Caco-2 (cell line): ENCODE measurements around the gene GABRG3. TPM values are rescaled to one million over a fixed set of nuclear protein-coding genes. Genes with fewer than 3 reads are reported as not detected.

Source experiments
- BruUV-seq: library from RNA; stranded (reverse); fragments of 400-500 nt; replicated peaks from 2 replicates; lab custom pipeline; 2021; lab: Mats Ljungman, UMichigan
- CTCF ChIA-PET: fragments of 300-600 bp; sonication (Branson Sonifier 250); formaldehyde crosslinking; loops from one replicate; lab custom pipeline; 2022; ENCODE audit warnings: antibody characterized with exemption; lab: Charles Lee
- POLR2A ChIA-PET: fragments of 300-600 bp; sonication (Branson Sonifier 250); formaldehyde crosslinking; loops from one replicate; lab custom pipeline; 2022; ENCODE audit warnings: antibody characterized with exemption; lab: Charles Lee
- DNase-seq, 2 experiments: peaks; one replicate each; pipeline versions ENCODE4 v3.0.0 to v3.0.0-alpha.2; 2020 to 2022
- H3K27me3 ChIP-seq: replicated peaks from 2 replicates; pipeline ENCODE4 v1.6.0; 2011; ENCODE audit warnings: low read length; ENCODE audit not compliant: control insufficient read depth, insufficient read depth
- H3K36me3 ChIP-seq: 2 replicates; pipeline ENCODE4 v1.5.1; 2011; ENCODE audit warnings: low read length; ENCODE audit not compliant: control insufficient read depth, insufficient read depth
- H3K4me1 ChIP-seq: fragments of 250-450 bp; sonication (Bioruptor Pico); 2 replicates; pipeline ENCODE4 v1.5.1; 2020; ENCODE audit warnings: mild to moderate bottlenecking
- H3K4me3 ChIP-seq: 2 replicates; pipeline ENCODE4 v1.5.1; 2011; ENCODE audit warnings: low read depth, mild to moderate bottlenecking, control low read depth, low read length
- H3K9me3 ChIP-seq: fragments of 250-450 bp; sonication (Bioruptor Pico); 2 replicates; pipeline ENCODE4 v1.5.1; 2020; ENCODE audit warnings: mild to moderate bottlenecking, moderate library complexity
- H3K27ac Mint-ChIP-seq: one replicate; pipeline ENCODE4 v1.8.0; 2022; ENCODE audit warnings: mixed read lengths; ENCODE audit not compliant: unreplicated experiment
- H3K27me3 Mint-ChIP-seq: one replicate; pipeline ENCODE4 v1.8.0; 2022; ENCODE audit warnings: mixed read lengths; ENCODE audit not compliant: insufficient read depth, unreplicated experiment
- H3K36me3 Mint-ChIP-seq: one replicate; pipeline ENCODE4 v1.8.0; 2022; ENCODE audit warnings: mild to moderate bottlenecking, mixed read lengths; ENCODE audit not compliant: insufficient read depth, unreplicated experiment
- H3K4me1 Mint-ChIP-seq: one replicate; pipeline ENCODE4 v1.8.0; 2022; ENCODE audit warnings: low read depth, mixed read lengths; ENCODE audit not compliant: unreplicated experiment
- H3K4me3 Mint-ChIP-seq: one replicate; pipeline ENCODE4 v1.8.0; 2022; ENCODE audit warnings: mild to moderate bottlenecking, moderate library complexity, mixed read lengths; ENCODE audit not compliant: unreplicated experiment
- H3K9me3 Mint-ChIP-seq: one replicate; pipeline ENCODE4 v1.8.0; 2022; ENCODE audit warnings: mixed read lengths; ENCODE audit not compliant: unreplicated experiment
- CTCF ChIP-seq, 2 experiments: fragments of 200-600 bp in 1 of 2; IDR thresholded peaks; 1 replicate in 1 of 2; 2 replicates in 1 of 2; pipeline versions ENCODE4 v1.5.1 to v1.8.0; 2011 to 2022; ENCODE audit warnings: antibody characterized with exemption in 1 of 2, control low read depth in 1 of 2, inconsistent platforms in 1 of 2, low read depth in 1 of 2, low read length in 1 of 2, mild to moderate bottlenecking in 1 of 2, moderate library complexity in 1 of 2; ENCODE audit not compliant: insufficient read depth in 1 of 2, severe bottlenecking in 1 of 2, unreplicated experiment in 1 of 2
- intact Hi-C: fragments of 100-400 bp; cut with micrococcal nuclease; formaldehyde crosslinking; loops from one replicate; pipeline ENCODE4 v1.10.0; 2022; ENCODE audit not compliant: unreplicated experiment
- total RNA-seq: library from RNA; stranded (reverse); gene quantifications from 2 replicates; pipeline ENCODE4 v1.2.3, GENCODE V29; 2022

GABRG3 gene
- total RNA-seq, 1 experiment from 2014 or later: not detected

DNA sequence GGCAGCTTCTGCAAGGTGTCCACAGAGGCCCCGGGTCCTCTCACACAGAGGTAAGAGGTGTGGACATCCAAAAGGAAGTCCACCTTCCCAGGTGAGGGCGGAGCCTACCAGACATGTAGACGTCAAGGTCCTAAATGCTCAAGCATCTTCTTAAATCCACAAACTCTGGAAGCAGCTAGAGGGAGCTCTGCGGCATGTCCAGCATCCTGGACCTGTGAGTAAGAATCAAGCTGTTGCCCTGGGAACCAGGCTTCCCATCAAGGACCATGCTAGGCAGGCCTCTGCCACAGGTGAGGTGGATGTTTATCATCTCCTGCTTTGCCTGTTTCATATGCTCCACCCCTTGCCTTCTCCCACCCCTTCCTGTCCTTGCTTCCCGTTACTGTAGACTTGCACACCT, 368.2 kb downstream of the GABRG3 start:
- DNase-seq: no peak

GRCh38 chr15:27341780-27342343, 370.9 kb downstream of the GABRG3 start:
- Mint-ChIP-seq H3K36me3 (no peaks in the 10 kb centered on the region), H3K4me1 (no peaks in the 10 kb centered on the region), H3K27ac (no peak overlapping the region), H3K4me3 (no peak overlapping the region), H3K27me3 (no peaks in the 10 kb centered on the region), H3K9me3 (no peaks in the 10 kb centered on the region)
- Histone ChIP-seq H3K4me1 (no peaks in the 10 kb centered on the region), H3K9me3 (no peaks in the 10 kb centered on the region), H3K27me3 (no peaks in the 10 kb centered on the region), H3K4me3 (no peak overlapping the region), H3K36me3 (no peaks in the 10 kb centered on the region)
- DNase-seq: no peak
- no peak for TF ChIP-seq CTCF (IDR thresholded peaks at IDR 0.05; ENCODE audit: insufficient read depth in 1 of 2, low read depth in 1 of 2, low read length in 1 of 2, severe bottlenecking in 1 of 2, unreplicated experiment in 1 of 2)
- intact Hi-C loops: no loop called here
- BruUV-seq: no TSS peak
- ChIA-PET CTCF (no interaction called here), POLR2A (no interaction called here)

More for the DNA sequence above, 368.2 kb downstream of the GABRG3 start:
- H3K36me3 Mint-ChIP-seq: no peaks in the 10 kb centered on the region
- no peak overlapping the region for H3K27ac Mint-ChIP-seq
- H3K27me3 ChIP-seq: no peaks in the 10 kb centered on the region
- H3K4me1 Mint-ChIP-seq: no peaks in the 10 kb centered on the region
- H3K27me3 Mint-ChIP-seq: no peaks in the 10 kb centered on the region
- no peaks in the 10 kb centered on the region for H3K9me3 ChIP-seq
- H3K4me3 Mint-ChIP-seq: no peak overlapping the region
- no TSS peak for BruUV-seq
- H3K36me3 ChIP-seq: no peaks in the 10 kb centered on the region
- ChIA-PET CTCF (no interaction called here), POLR2A (no interaction called here)
- intact Hi-C loops: no loop called here
- TF ChIP-seq CTCF (IDR thresholded peaks at IDR 0.05; ENCODE audit: insufficient read depth in 1 of 2, low read depth in 1 of 2, low read length in 1 of 2, severe bottlenecking in 1 of 2, unreplicated experiment in 1 of 2): no peak
- H3K9me3 Mint-ChIP-seq: no peaks in the 10 kb centered on the region
- no peaks in the 10 kb centered on the region for H3K4me1 ChIP-seq
- H3K4me3 ChIP-seq: no peak overlapping the region

DNA sequence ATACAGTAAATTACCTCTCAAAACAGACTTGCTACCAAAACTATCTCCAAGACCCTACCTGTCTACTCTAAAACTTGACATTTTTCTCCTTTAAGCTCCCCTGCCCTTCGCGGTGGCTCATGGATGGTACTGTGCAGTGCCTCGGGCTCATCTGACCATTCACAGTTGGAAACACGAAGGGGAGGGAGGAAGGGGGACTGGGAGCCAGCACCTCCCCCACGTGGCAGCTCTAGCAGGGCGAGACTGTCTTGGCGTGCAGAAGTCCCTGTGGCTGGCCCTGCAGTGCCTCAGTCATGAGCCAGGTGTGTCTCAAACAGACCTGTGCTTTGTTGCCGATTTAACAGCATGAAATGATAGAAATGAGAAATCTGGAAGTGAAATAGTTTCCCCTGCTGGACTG, 372.0 kb downstream of the GABRG3 start:
- intact Hi-C loops: no loop called here
- TF ChIP-seq CTCF (IDR thresholded peaks at IDR 0.05; ENCODE audit: insufficient read depth in 1 of 2, low read depth in 1 of 2, low read length in 1 of 2, severe bottlenecking in 1 of 2, unreplicated experiment in 1 of 2): no peak
- no TSS peak for BruUV-seq
- no peak overlapping the region for H3K4me3 Mint-ChIP-seq
- Histone ChIP-seq H3K36me3 (no peaks in the 10 kb centered on the region), H3K4me3 (no peak overlapping the region), H3K9me3 (no peaks in the 10 kb centered on the region), H3K27me3 (no peaks in the 10 kb centered on the region), H3K4me1 (no peaks in the 10 kb centered on the region)
- H3K36me3 Mint-ChIP-seq: no peaks in the 10 kb centered on the region
- POLR2A ChIA-PET: no interaction called here
- H3K27ac Mint-ChIP-seq: no peak overlapping the region
- H3K27me3 Mint-ChIP-seq: no peaks in the 10 kb centered on the region
- CTCF ChIA-PET: no interaction called here
- no peaks in the 10 kb centered on the region for H3K4me1 Mint-ChIP-seq
- no peak for DNase-seq
- no peaks in the 10 kb centered on the region for H3K9me3 Mint-ChIP-seq
